Measurements from ENCODE around the gene TGFB2. TPM values are rescaled to one million over a fixed set of nuclear protein-coding genes. Genes with fewer than 3 reads are reported as not detected.

Gene TGFB2
- total RNA-seq, 1 donor from 2014 or later: not detected

GRCh38 chr1:218430822-218431221 lies 85.7 kb downstream of the TGFB2 start:
- H3K4me3 Mint-ChIP-seq (ENCODE audit: low read depth): no peak overlapping the region
- no peaks in the 10 kb centered on the region for H3K36me3 Mint-ChIP-seq (ENCODE audit: low read depth)
- peaks cover 1% of the 10 kb centered on the region for H3K27me3 Mint-ChIP-seq (ENCODE audit: low read depth)
- DNase-seq (ENCODE audit: low spot score): no peak
- no peak overlapping the region for H3K27ac Mint-ChIP-seq
- intact Hi-C loops (cut with micrococcal nuclease): no loop called here
- no peaks in the 10 kb centered on the region for H3K4me1 Mint-ChIP-seq (ENCODE audit: low read depth)
- H3K9me3 Mint-ChIP-seq: no peaks in the 10 kb centered on the region

DNA sequence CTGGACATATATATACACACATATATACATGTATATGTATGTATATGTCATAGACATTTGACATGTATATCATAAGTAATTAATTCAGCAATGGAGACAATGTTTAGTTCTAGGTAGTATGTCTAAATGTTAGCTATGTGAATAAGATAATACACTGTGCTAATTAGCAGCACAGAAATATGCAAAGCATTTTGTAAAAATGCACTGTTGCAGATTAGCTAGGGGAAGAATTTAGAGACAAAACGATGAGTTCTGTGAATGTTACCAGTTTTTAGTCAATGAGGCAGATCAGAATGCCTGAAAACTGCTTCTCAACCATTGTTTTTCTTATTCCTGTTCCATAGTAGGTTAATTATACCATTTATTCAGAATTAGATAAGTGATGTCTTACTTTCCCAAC lies 86.3 kb downstream of the TGFB2 start:
- Mint-ChIP-seq H3K27ac (no peak overlapping the region), H3K4me3 (ENCODE audit: low read depth) (no peak overlapping the region), H3K27me3 (ENCODE audit: low read depth) (peaks cover 1% of the 10 kb centered on the region), H3K9me3 (no peaks in the 10 kb centered on the region), H3K4me1 (ENCODE audit: low read depth) (no peaks in the 10 kb centered on the region), H3K36me3 (ENCODE audit: low read depth) (no peaks in the 10 kb centered on the region)
- DNase-seq (ENCODE audit: low spot score): no peak
- intact Hi-C loops (cut with micrococcal nuclease): no loop called here

GRCh38 chr1:218433744-218434143 lies 88.6 kb downstream of the TGFB2 start:
- no peaks in the 10 kb centered on the region for H3K9me3 Mint-ChIP-seq
- no peak overlapping the region for H3K4me3 Mint-ChIP-seq (ENCODE audit: low read depth)
- H3K27me3 Mint-ChIP-seq (ENCODE audit: low read depth): peaks cover 1% of the 10 kb centered on the region
- H3K36me3 Mint-ChIP-seq (ENCODE audit: low read depth): no peaks in the 10 kb centered on the region
- H3K4me1 Mint-ChIP-seq (ENCODE audit: low read depth): no peaks in the 10 kb centered on the region
- H3K27ac Mint-ChIP-seq: no peak overlapping the region
- intact Hi-C loops (cut with micrococcal nuclease): no loop called here
- DNase-seq (ENCODE audit: low spot score): no peak

DNA sequence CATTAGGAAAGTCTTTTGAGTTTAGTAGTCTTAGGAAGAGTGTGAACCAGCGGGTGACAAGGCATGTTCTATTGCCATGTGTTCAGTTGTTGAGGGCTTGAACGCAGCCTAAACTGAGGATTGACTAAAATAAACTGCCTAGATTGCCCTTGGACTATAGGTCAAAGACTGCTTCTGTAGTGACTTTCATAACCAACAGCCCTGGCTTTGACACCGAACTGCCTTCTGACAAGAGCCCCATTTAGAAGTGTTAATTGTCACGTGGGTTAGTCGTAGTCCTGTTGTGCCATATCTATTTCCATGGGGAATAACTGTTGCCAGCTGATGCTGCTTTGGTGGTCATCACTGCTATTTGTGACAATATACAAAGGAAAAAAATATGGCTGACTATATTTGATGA lies 90.4 kb downstream of the TGFB2 start:
- Mint-ChIP-seq H3K9me3 (no peaks in the 10 kb centered on the region), H3K36me3 (ENCODE audit: low read depth) (no peaks in the 10 kb centered on the region), H3K4me1 (ENCODE audit: low read depth) (no peaks in the 10 kb centered on the region), H3K4me3 (ENCODE audit: low read depth) (no peak overlapping the region), H3K27me3 (ENCODE audit: low read depth) (peaks cover 1% of the 10 kb centered on the region), H3K27ac (no peak overlapping the region)
- intact Hi-C loops (cut with micrococcal nuclease): no loop called here
- no peak for DNase-seq (ENCODE audit: low spot score)

- H3K4me3 Mint-ChIP-seq (ENCODE audit: low read depth): no peak overlapping the region
- peaks cover 1% of the 10 kb centered on the region for H3K27me3 Mint-ChIP-seq (ENCODE audit: low read depth)
- no peaks in the 10 kb centered on the region for H3K36me3 Mint-ChIP-seq (ENCODE audit: low read depth)
- intact Hi-C loops (cut with micrococcal nuclease): no loop called here
- H3K9me3 Mint-ChIP-seq: no peaks in the 10 kb centered on the region
- no peak for DNase-seq (ENCODE audit: low spot score)
- no peaks in the 10 kb centered on the region for H3K4me1 Mint-ChIP-seq (ENCODE audit: low read depth)
- no peak overlapping the region for H3K27ac Mint-ChIP-seq
Observed at GRCh38 chr1:218436346-218436745, 91.2 kb downstream of the TGFB2 start.

DNA sequence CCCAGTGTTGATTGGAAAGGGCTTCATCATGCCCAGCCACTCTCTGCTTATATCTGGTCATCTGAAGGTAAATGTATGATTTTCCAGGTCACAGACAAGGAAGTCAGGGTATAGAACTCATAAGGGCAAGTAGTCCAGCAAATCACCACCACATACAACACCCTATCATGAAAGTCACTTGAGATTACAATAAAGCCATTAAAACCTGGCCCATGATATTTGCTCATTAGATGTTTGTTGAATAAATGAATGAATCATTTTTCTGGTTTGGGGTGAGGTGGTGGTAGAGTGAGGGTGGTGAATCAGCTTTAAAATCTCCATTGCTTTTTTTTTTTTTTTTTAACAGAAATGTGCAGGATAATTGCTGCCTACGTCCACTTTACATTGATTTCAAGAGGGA lies 91.9 kb downstream of the TGFB2 start:
- no peak for DNase-seq (ENCODE audit: low spot score)
- Mint-ChIP-seq H3K27me3 (ENCODE audit: low read depth) (no peaks in the 10 kb centered on the region), H3K4me3 (ENCODE audit: low read depth) (no peak overlapping the region), H3K9me3 (no peaks in the 10 kb centered on the region), H3K4me1 (ENCODE audit: low read depth) (no peaks in the 10 kb centered on the region), H3K36me3 (ENCODE audit: low read depth) (no peaks in the 10 kb centered on the region), H3K27ac (no peak overlapping the region)
- intact Hi-C loops (cut with micrococcal nuclease): no loop called here

DNA sequence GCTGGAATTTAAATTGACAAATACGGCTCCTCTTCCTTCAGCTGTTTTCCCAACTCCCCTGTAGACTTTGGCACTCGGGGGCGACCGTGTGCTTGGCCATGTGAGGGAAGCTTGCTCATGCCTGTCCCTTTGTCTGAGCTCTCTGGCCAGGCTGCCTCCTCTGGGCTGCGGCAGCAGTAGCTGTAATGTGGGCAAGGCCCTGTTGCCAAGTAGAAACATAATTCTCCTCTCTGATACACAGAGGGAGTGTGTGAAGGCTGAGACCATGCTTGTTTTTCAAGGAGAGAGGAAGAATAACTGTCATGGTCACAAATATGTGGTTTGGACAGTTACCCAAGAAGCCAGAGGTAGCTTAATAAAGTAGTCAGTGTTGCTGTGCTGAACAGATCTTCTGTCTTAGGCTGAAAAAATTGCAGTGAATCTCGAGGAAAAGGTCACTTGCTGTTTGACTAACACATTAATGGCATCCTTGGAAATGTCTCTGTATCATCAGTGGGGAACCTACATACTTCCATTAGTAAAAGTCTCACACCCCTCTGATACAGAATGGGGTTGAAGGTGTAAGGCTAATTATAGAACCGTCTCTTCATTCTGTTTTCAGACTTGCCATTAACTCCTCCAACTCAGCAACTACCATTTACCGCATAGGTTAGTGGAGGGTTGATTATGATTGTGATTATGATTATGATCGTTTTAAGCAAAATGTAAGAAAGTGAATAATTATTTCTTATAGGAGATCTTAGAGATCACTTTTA lies 94.6 kb downstream of the TGFB2 start:
- Mint-ChIP-seq H3K9me3 (no peaks in the 10 kb centered on the region), H3K27me3 (ENCODE audit: low read depth) (no peaks in the 10 kb centered on the region), H3K27ac (no peak overlapping the region), H3K4me3 (ENCODE audit: low read depth) (no peak overlapping the region), H3K4me1 (ENCODE audit: low read depth) (no peaks in the 10 kb centered on the region), H3K36me3 (ENCODE audit: low read depth) (no peaks in the 10 kb centered on the region)
- no peak for DNase-seq (ENCODE audit: low spot score)
- intact Hi-C loops (cut with micrococcal nuclease): no loop called here

DNA sequence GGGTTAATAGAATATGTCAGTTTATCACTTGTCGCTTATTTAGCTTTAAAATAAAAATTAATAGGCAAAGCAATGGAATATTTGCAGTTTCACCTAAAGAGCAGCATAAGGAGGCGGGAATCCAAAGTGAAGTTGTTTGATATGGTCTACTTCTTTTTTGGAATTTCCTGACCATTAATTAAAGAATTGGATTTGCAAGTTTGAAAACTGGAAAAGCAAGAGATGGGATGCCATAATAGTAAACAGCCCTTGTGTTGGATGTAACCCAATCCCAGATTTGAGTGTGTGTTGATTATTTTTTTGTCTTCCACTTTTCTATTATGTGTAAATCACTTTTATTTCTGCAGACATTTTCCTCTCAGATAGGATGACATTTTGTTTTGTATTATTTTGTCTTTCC lies 98.1 kb downstream of the TGFB2 start:
- DNase-seq (ENCODE audit: low spot score): no peak
- no peaks in the 10 kb centered on the region for H3K4me1 Mint-ChIP-seq (ENCODE audit: low read depth)
- no peak overlapping the region for H3K4me3 Mint-ChIP-seq (ENCODE audit: low read depth)
- intact Hi-C loops (cut with micrococcal nuclease): no loop called here
- no peak overlapping the region for H3K27ac Mint-ChIP-seq
- no peaks in the 10 kb centered on the region for H3K27me3 Mint-ChIP-seq (ENCODE audit: low read depth)
- no peaks in the 10 kb centered on the region for H3K9me3 Mint-ChIP-seq
- H3K36me3 Mint-ChIP-seq (ENCODE audit: low read depth): no peaks in the 10 kb centered on the region

DNA sequence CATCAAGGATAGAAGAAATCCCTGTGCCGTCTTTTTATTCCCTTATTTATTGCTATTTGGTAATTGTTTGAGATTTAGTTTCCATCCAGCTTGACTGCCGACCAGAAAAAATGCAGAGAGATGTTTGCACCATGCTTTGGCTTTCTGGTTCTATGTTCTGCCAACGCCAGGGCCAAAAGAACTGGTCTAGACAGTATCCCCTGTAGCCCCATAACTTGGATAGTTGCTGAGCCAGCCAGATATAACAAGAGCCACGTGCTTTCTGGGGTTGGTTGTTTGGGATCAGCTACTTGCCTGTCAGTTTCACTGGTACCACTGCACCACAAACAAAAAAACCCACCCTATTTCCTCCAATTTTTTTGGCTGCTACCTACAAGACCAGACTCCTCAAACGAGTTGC lies 99.0 kb downstream of the TGFB2 start:
- no peaks in the 10 kb centered on the region for H3K36me3 Mint-ChIP-seq (ENCODE audit: low read depth)
- intact Hi-C loops (cut with micrococcal nuclease): no loop called here
- H3K9me3 Mint-ChIP-seq: no peaks in the 10 kb centered on the region
- no peak for DNase-seq (ENCODE audit: low spot score)
- H3K27me3 Mint-ChIP-seq (ENCODE audit: low read depth): no peaks in the 10 kb centered on the region
- H3K4me3 Mint-ChIP-seq (ENCODE audit: low read depth): no peak overlapping the region
- H3K27ac Mint-ChIP-seq: no peak overlapping the region
- no peaks in the 10 kb centered on the region for H3K4me1 Mint-ChIP-seq (ENCODE audit: low read depth)

GRCh38 chr1:218444588-218444987 lies 99.5 kb downstream of the TGFB2 start:
- no peaks in the 10 kb centered on the region for H3K9me3 Mint-ChIP-seq
- no peaks in the 10 kb centered on the region for H3K36me3 Mint-ChIP-seq (ENCODE audit: low read depth)
- H3K4me1 Mint-ChIP-seq (ENCODE audit: low read depth): no peaks in the 10 kb centered on the region
- H3K27me3 Mint-ChIP-seq (ENCODE audit: low read depth): no peaks in the 10 kb centered on the region
- no peak overlapping the region for H3K4me3 Mint-ChIP-seq (ENCODE audit: low read depth)
- no peak overlapping the region for H3K27ac Mint-ChIP-seq
- DNase-seq (ENCODE audit: low spot score): no peak
- intact Hi-C loops (cut with micrococcal nuclease): no loop called here

DNA sequence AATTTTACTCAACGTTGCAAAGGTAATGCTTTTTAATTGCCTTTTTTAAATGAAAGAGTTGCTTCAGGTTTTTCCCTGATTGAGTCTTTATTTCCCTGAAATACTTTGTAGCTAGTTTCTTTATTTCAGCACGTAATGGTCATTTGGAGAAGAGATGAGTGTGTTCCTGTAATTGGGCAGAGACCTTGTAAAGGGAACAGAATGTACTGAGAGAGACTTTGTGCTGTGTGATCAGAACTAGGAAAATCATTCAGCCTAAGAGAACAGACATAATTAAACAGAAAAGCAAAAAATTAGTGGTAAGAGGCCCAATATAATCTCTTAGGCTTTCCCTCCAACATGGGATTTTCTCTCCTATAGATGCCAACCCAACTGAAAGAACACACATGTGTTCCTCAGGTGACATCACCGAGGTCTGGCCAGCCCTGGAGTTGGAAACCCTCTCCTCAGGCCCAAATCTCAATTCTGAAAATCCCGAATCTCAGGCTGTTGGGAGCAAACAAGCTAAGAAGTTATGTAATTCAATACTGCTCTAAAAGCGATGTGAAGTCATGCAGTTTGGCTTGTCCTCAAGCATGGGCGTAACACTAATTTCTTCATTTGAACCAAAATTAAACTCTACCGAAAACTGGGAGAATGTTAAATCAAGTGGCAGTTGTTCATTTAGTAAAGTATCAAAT lies 102.0 kb downstream of the TGFB2 start:
- no peak for DNase-seq (ENCODE audit: low spot score)
- no peak overlapping the region for H3K4me3 Mint-ChIP-seq (ENCODE audit: low read depth)
- no peaks in the 10 kb centered on the region for H3K9me3 Mint-ChIP-seq
- H3K27ac Mint-ChIP-seq: no peak overlapping the region
- H3K27me3 Mint-ChIP-seq (ENCODE audit: low read depth): no peaks in the 10 kb centered on the region
- H3K36me3 Mint-ChIP-seq (ENCODE audit: low read depth): no peaks in the 10 kb centered on the region
- intact Hi-C loops (cut with micrococcal nuclease): no loop called here
- no peaks in the 10 kb centered on the region for H3K4me1 Mint-ChIP-seq (ENCODE audit: low read depth)

DNA sequence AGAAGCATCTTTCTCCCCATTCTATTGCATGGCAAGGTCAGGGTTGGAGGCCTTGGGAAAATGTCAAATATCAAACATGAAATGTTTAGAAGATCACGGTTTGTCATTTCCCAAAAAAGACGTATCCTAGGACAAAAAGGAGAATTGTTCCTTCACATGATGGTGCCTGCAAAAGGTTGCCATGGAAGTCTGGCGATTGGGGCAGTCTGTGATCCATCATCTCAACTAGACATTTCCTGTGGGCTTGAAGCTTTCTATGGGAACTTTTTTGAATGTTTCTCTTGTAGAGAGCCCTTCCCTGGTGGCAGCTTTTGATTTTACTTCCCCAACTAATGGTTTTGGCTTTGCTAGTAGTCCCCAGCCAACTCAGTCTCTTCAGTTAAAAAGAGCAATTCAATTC lies 106.3 kb downstream of the TGFB2 start:
- no peak overlapping the region for H3K27ac Mint-ChIP-seq
- no peak for DNase-seq (ENCODE audit: low spot score)
- H3K27me3 Mint-ChIP-seq (ENCODE audit: low read depth): no peaks in the 10 kb centered on the region
- intact Hi-C loops (cut with micrococcal nuclease): no loop called here
- no peak overlapping the region for H3K4me3 Mint-ChIP-seq (ENCODE audit: low read depth)
- no peaks in the 10 kb centered on the region for H3K36me3 Mint-ChIP-seq (ENCODE audit: low read depth)
- H3K4me1 Mint-ChIP-seq (ENCODE audit: low read depth): no peaks in the 10 kb centered on the region
- H3K9me3 Mint-ChIP-seq: no peaks in the 10 kb centered on the region

GRCh38 chr1:218454700-218455282 lies 109.7 kb downstream of the TGFB2 start:
- Mint-ChIP-seq H3K27me3 (ENCODE audit: low read depth) (no peaks in the 10 kb centered on the region), H3K4me1 (ENCODE audit: low read depth) (no peaks in the 10 kb centered on the region), H3K9me3 (no peaks in the 10 kb centered on the region), H3K27ac (no peak overlapping the region), H3K4me3 (ENCODE audit: low read depth) (no peak overlapping the region), H3K36me3 (ENCODE audit: low read depth) (no peaks in the 10 kb centered on the region)
- intact Hi-C loops (cut with micrococcal nuclease): no loop called here
- no peak for DNase-seq (ENCODE audit: low spot score)
